ENCODE results near the gene CHRM2. TPM values are rescaled to one million over a fixed set of nuclear protein-coding genes. Genes with fewer than 3 reads are reported as not detected.

The CHRM2 gene
- total RNA-seq, 2 experiments from 2014 or later = not detected

GRCh38 chr7:137000621-137001020, 132.2 kb downstream of the CHRM2 start:
- no peaks in the 10 kb centered on the region for H3K4me1 Mint-ChIP-seq (ENCODE audit: low read depth)
- H3K36me3 ChIP-seq (ENCODE audit: insufficient read depth, low read length) = no peaks in the 10 kb centered on the region
- no peak for ATAC-seq (ENCODE audit: poor library complexity)
- ChIA-PET POLR2A (no interaction called here), CTCF (no interaction called here)
- no peaks in the 10 kb centered on the region for H3K36me3 Mint-ChIP-seq (ENCODE audit: low read depth)
- no peak for TF ChIP-seq CTCF (IDR thresholded peaks at IDR 0.05)
- DNase-seq = no peak
- no peaks in the 10 kb centered on the region for H3K4me1 ChIP-seq (ENCODE audit: insufficient read depth, low read length)
- no peak overlapping the region for H3K27ac ChIP-seq (ENCODE audit: low read depth in 1 of 2, low read length in 2 of 2)
- no peaks in the 10 kb centered on the region for H3K27me3 Mint-ChIP-seq
- H3K27ac Mint-ChIP-seq = no peak overlapping the region
- H3K9me3 ChIP-seq (ENCODE audit: control insufficient read depth in 1 of 2, insufficient read depth in 1 of 2, low read length in 2 of 2) = no peaks in the 10 kb centered on the region
- H3K9me3 Mint-ChIP-seq = peaks cover 6% of the 10 kb centered on the region
- no peak overlapping the region for H3K4me3 ChIP-seq (ENCODE audit: low read length)
- no peaks in the 10 kb centered on the region for H3K27me3 ChIP-seq (ENCODE audit: control insufficient read depth in 1 of 2, insufficient read depth in 2 of 2, low read length in 2 of 2)
- intact Hi-C loops (cut with DNase I, micrococcal nuclease) = no loop called here
- H3K4me3 Mint-ChIP-seq = no peak overlapping the region

GRCh38 chr7:137001041-137001440, 132.6 kb downstream of the CHRM2 start:
- Histone ChIP-seq H3K36me3 (ENCODE audit: insufficient read depth, low read length) (no peaks in the 10 kb centered on the region), H3K4me3 (ENCODE audit: low read length) (no peak overlapping the region), H3K4me1 (ENCODE audit: insufficient read depth, low read length) (no peaks in the 10 kb centered on the region), H3K9me3 (ENCODE audit: control insufficient read depth in 1 of 2, insufficient read depth in 1 of 2, low read length in 2 of 2) (no peaks in the 10 kb centered on the region), H3K27ac (ENCODE audit: low read depth in 1 of 2, low read length in 2 of 2) (no peak overlapping the region), H3K27me3 (ENCODE audit: control insufficient read depth in 1 of 2, insufficient read depth in 2 of 2, low read length in 2 of 2) (no peaks in the 10 kb centered on the region)
- ChIA-PET POLR2A (no interaction called here), CTCF (no interaction called here)
- Mint-ChIP-seq H3K4me1 (ENCODE audit: low read depth) (no peaks in the 10 kb centered on the region), H3K27me3 (no peaks in the 10 kb centered on the region), H3K27ac (no peak overlapping the region), H3K4me3 (no peak overlapping the region), H3K36me3 (ENCODE audit: low read depth) (no peaks in the 10 kb centered on the region), H3K9me3 (peaks cover 6% of the 10 kb centered on the region)
- no peak for ATAC-seq (ENCODE audit: poor library complexity)
- intact Hi-C loops (cut with DNase I, micrococcal nuclease) = no loop called here
- TF ChIP-seq CTCF (IDR thresholded peaks at IDR 0.05) = no peak
- DNase-seq = no peak

GRCh38 chr7:137001478-137001877, 133.0 kb downstream of the CHRM2 start:
- no peaks in the 10 kb centered on the region for H3K9me3 ChIP-seq (ENCODE audit: control insufficient read depth in 1 of 2, insufficient read depth in 1 of 2, low read length in 2 of 2)
- no peak overlapping the region for H3K4me3 Mint-ChIP-seq
- CTCF ChIA-PET = no interaction called here
- no peak overlapping the region for H3K4me3 ChIP-seq (ENCODE audit: low read length)
- POLR2A ChIA-PET = no interaction called here
- DNase-seq (no peak), ATAC-seq (ENCODE audit: poor library complexity) (no peak)
- H3K27ac Mint-ChIP-seq = no peak overlapping the region
- TF ChIP-seq CTCF (IDR thresholded peaks at IDR 0.05) = no peak
- H3K36me3 ChIP-seq (ENCODE audit: insufficient read depth, low read length) = no peaks in the 10 kb centered on the region
- H3K4me1 ChIP-seq (ENCODE audit: insufficient read depth, low read length) = no peaks in the 10 kb centered on the region
- H3K36me3 Mint-ChIP-seq (ENCODE audit: low read depth) = no peaks in the 10 kb centered on the region
- H3K4me1 Mint-ChIP-seq (ENCODE audit: low read depth) = no peaks in the 10 kb centered on the region
- H3K9me3 Mint-ChIP-seq = peaks cover 6% of the 10 kb centered on the region
- intact Hi-C loops (cut with DNase I, micrococcal nuclease) = no loop called here
- H3K27me3 ChIP-seq (ENCODE audit: control insufficient read depth in 1 of 2, insufficient read depth in 2 of 2, low read length in 2 of 2) = no peaks in the 10 kb centered on the region
- no peaks in the 10 kb centered on the region for H3K27me3 Mint-ChIP-seq
- H3K27ac ChIP-seq (ENCODE audit: low read depth in 1 of 2, low read length in 2 of 2) = no peak overlapping the region
